Skeletal muscle tissue (tissue), 4 donors: ENCODE results near the gene RAB6C. TPM values are rescaled to one million over a fixed set of nuclear protein-coding genes. Genes with fewer than 3 reads are reported as not detected.
"Not testable (repeated sequence)": the region's sequence is repeated elsewhere in the genome, so short reads cannot be mapped to it uniquely, and the experiment has no call there.

Source experiments
- H3K27ac ChIP-seq: one replicate; pipeline ENCODE4 v1.7.0; 2013; ENCODE audit warnings: mild to moderate bottlenecking, low read depth, low read length, inconsistent platforms
- H3K27me3 ChIP-seq, 3 donors: one replicate each; pipeline ENCODE4 v1.7.0; 2013; ENCODE audit warnings: low read length in 3 of 3; ENCODE audit not compliant: control insufficient read depth in 3 of 3, insufficient read depth in 3 of 3
- H3K36me3 ChIP-seq, 3 donors: one replicate each; pipeline ENCODE4 v1.7.0; 2013; ENCODE audit warnings: low read length in 3 of 3; ENCODE audit not compliant: control insufficient read depth in 3 of 3, insufficient read depth in 3 of 3
- H3K4me1 ChIP-seq, 3 donors: one replicate each; pipeline ENCODE4 v1.7.0; 2013; ENCODE audit warnings: low read length in 3 of 3, mild to moderate bottlenecking in 3 of 3; ENCODE audit not compliant: control insufficient read depth in 3 of 3, insufficient read depth in 3 of 3
- H3K4me3 ChIP-seq, 3 donors: one replicate each; pipeline ENCODE4 v1.7.0; 2013; ENCODE audit warnings: low read length in 3 of 3
- H3K9ac ChIP-seq, 3 donors: one replicate each; pipeline ENCODE4 v1.7.0; 2013; ENCODE audit warnings: low read length in 3 of 3, mild to moderate bottlenecking in 3 of 3, moderate library complexity in 2 of 3, low read depth in 1 of 3
- H3K9me3 ChIP-seq, 3 donors: one replicate each; pipeline ENCODE4 v1.7.0; 2013; ENCODE audit warnings: low read length in 3 of 3; ENCODE audit not compliant: control insufficient read depth in 3 of 3
- total RNA-seq: library from RNA; depleted of rRNA; stranded (reverse); fragments of >200 nt; gene quantifications from one replicate; pipeline ENCODE4 v1.2.3, GENCODE V29; 2014
- donor health status: Osteomylitis.

Gene RAB6C
- total RNA-seq, 1 donor from 2014 or later: not detected

DNA sequence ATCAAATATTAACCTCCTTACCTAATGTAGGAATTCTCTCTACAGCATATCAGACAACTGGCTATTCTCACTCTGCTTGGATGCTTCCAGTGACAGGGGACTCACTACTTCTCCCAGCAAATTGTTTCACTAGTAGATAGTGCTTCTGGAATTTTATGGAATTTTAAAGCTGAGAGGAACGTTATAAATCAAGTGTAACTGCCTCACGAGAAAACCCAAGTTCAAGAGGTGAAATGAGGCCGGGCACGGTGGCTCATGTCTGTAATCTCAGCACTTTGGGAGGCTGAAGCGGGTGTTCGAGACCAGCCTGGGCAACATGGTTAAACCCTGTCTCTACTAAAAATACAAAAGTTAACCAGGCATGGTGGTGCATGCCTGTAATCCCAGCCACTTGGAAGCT is 23.3 kb upstream of the RAB6C start:
- H3K27ac ChIP-seq, H3K9me3 ChIP-seq, H3K9ac ChIP-seq, H3K36me3 ChIP-seq, H3K4me1 ChIP-seq, H3K27me3 ChIP-seq, H3K4me3 ChIP-seq: not testable (repeated sequence)

- H3K27me3 ChIP-seq: peaks cover 0 to 5% (median 0%) of the 10 kb centered on the region in 3 donors
- no peaks in the 10 kb centered on the region for H3K9me3 ChIP-seq
- H3K36me3 ChIP-seq: no peaks in the 10 kb centered on the region
- H3K27ac ChIP-seq: no peak overlapping the region
- no peak overlapping the region for H3K9ac ChIP-seq
- H3K4me1 ChIP-seq: no peaks in the 10 kb centered on the region
- H3K4me3 ChIP-seq: no peak overlapping the region
These were observed 21.6 kb upstream of the RAB6C start for GRCh38 chr2:129957891-129958290.

DNA sequence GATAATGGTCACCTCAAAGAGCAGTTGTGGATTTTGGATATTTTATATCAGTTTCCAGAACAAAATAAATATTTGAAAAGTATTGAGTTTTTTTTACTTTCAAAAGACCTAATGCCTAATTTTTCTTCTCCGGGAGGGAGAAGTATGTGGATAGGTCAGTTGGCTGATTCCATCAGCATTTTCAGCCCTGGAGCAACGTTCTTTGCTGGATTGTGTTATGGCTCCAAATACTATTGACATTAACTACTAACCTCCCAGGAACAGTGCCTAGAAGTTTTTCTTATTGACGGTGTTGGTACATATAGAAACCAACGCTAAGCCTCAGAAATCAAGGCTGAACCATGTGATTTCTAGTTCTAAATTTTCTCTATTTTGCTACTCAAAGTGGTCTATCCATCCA is 20.7 kb upstream of the RAB6C start:
- H3K9me3 ChIP-seq, H3K9ac ChIP-seq, H3K27ac ChIP-seq, H3K36me3 ChIP-seq, H3K4me1 ChIP-seq, H3K27me3 ChIP-seq, H3K4me3 ChIP-seq: not testable (repeated sequence)

DNA sequence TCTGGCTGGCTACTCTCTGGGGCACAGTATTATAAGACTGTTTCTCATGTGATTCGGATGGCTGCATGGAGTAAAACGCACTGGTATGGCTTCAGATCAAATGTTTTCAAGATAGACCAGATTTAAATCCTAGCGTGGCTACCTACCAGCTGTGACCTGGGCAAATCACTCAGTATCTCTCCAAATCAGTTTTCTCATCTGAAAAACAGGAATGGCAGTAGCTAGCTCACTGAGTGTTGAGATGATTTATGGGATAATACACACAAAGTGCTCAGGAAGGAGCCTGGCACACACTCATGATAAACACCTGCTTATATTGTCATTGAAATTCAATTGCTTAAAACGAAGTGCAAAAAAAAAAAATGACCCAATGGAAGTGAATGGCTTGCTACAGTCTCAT is 10.9 kb upstream of the RAB6C start:
- H3K27me3 ChIP-seq, H3K9ac ChIP-seq, H3K4me1 ChIP-seq, H3K4me3 ChIP-seq, H3K27ac ChIP-seq, H3K36me3 ChIP-seq, H3K9me3 ChIP-seq: not testable (repeated sequence)

DNA sequence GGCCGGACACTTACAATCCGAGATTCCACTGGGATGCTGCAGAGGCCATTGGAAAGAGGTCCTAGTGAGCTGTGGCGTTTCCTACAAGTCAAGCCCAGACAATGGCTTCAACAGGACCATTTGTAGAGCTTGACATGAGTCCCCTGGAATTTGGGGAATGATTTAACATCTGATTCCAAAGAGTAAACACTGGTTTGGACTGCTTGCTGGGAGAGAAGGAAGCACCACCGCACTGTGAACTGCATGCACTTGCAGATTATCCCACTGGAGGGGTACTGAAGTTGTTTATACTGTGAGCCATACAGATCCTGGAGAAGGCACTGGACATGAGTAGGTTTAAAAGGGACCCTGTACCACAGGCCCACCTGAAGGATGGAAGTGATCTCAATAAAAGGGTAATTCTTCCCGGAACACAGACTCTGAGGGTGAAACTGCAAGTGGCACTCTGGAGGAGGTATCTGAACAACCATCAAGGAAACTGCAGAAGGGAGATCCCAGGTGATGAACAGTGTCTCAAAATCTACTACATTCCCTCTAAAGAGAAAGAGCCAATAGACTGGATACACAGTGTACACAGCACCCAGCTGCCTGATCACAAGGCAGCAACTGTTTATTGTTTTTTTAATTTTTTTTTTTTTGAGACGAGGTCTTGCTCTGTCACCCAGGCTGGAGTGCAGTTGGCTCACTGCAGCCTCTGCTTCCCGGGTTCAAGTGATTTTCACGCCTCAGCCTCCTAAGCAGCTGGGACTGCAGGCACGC is 4.3 kb upstream of the RAB6C start:
- Histone ChIP-seq H3K27ac (no peak overlapping the region), H3K9me3 (no peaks in the 10 kb centered on the region), H3K4me3 (no peak overlapping the region), H3K36me3 (no peaks in the 10 kb centered on the region), H3K4me1 (no peaks in the 10 kb centered on the region), H3K27me3 (peaks cover 5 to 12% (median 7%) of the 10 kb centered on the region in 3 donors), H3K9ac (no peak overlapping the region)

DNA sequence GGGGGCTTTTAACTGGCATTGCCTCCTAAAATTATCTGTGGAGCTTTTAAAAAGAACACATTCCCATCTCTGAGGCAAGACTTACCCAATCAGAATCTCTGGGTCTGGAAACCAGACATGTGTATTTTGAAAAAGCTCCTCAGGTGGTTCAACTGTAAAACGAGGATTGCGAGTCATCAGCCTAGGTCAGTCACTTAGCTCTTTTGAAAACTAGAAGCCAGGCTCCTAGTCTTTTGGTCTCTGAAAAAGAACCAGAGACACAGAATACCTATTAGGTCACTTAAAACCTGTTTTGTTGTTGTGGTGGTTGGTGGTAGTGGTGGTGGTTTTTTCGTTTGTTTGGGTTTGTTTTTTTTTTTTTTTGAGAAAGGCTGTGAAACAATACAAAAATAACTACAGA is 2.5 kb upstream of the RAB6C start:
- peaks cover 5 to 12% (median 7%) of the 10 kb centered on the region in 3 donors for H3K27me3 ChIP-seq
- H3K9me3 ChIP-seq, H3K4me1 ChIP-seq, H3K9ac ChIP-seq, H3K27ac ChIP-seq, H3K36me3 ChIP-seq, H3K4me3 ChIP-seq: not testable (repeated sequence)

DNA sequence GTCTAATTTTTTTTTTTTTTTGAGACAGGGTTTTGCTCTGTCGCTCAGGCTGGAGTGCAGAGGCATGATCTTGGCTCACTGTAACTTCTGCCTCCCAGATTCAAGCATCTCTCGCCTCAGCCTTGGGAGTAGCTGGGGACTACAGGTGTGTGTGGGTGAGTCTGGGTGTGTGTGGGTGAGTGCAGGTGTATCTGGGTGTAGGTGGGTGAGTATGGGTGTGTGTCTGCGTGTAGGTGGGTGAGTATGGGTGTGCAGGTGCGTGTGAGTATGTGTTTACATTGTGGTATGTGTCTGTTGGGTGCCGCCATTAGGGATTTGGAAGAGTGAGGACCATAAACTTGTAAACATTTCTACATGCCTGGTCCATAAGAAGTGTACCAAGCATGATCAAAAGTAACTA is 1.5 kb upstream of the RAB6C start:
- Histone ChIP-seq H3K36me3 (no peaks in the 10 kb centered on the region), H3K9me3 (no peaks in the 10 kb centered on the region)

GRCh38 chr2:129980246-129980645 is 780 bp downstream of the RAB6C start:
- not testable (repeated sequence) for H3K27ac ChIP-seq, H3K4me3 ChIP-seq

More for the DNA sequence above, 1.5 kb upstream of the RAB6C start:
- Histone ChIP-seq H3K27ac (no peak overlapping the region), H3K27me3 (peaks cover 5 to 12% (median 7%) of the 10 kb centered on the region in 3 donors), H3K9ac (no peak overlapping the region), H3K4me1 (no peaks in the 10 kb centered on the region), H3K4me3 (no peak overlapping the region)

GRCh38 chr2:129981689-129982088 is 2.2 kb downstream of the RAB6C start:
- not testable (repeated sequence) for H3K27ac ChIP-seq, H3K4me1 ChIP-seq, H3K36me3 ChIP-seq, H3K9ac ChIP-seq, H3K4me3 ChIP-seq, H3K9me3 ChIP-seq
- H3K27me3 ChIP-seq: peaks cover 5 to 12% (median 7%) of the 10 kb centered on the region in 3 donors

More at GRCh38 chr2:129980246-129980645, 780 bp downstream of the RAB6C start:
- H3K27me3 ChIP-seq: peaks cover 5 to 12% (median 7%) of the 10 kb centered on the region in 3 donors
- H3K9me3 ChIP-seq, H3K36me3 ChIP-seq, H3K4me1 ChIP-seq, H3K9ac ChIP-seq: not testable (repeated sequence)

- Histone ChIP-seq H3K27me3 (peaks cover 0 to 2% (median 0%) of the 10 kb centered on the region in 3 donors), H3K4me3 (no peak overlapping the region), H3K4me1 (no peaks in the 10 kb centered on the region), H3K36me3 (no peaks in the 10 kb centered on the region), H3K9ac (no peak overlapping the region), H3K27ac (no peak overlapping the region), H3K9me3 (no peaks in the 10 kb centered on the region)
These were observed 5.0 kb downstream of the RAB6C start for GRCh38 chr2:129984426-129984825.
